NCI-H2029 treated with DMSO at 0.1 percent for 48 hours (cell line): ENCODE data around the gene UBALD1.
"Not testable (repeated sequence)": the region's sequence is repeated elsewhere in the genome, so short reads cannot be mapped to it uniquely, and the experiment has no call there.

Experiments used
- DNase-seq: peaks from one replicate; lab custom pipeline; 2025; lab: John Stamatoyannopoulos, UW

UBALD1 gene

DNA sequence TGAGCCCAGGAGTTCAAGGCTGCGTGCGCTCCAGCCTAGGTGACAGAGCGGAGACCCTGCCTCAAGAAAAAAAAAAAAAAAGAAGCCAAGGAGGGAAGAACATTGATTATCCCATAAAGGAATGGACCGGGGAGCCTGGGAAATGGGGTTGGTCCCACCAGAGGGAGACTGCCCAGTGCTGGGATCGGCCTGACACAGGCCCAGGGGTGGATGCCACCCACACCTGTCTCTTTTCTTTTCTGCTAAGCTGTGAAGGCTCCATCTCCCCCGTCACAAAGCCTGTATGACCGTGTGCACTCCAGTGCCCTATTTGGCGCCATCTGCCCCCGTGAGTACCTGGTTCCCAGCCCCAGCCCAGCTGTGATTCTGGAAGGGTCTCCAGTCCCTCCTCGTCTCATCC lies 15.7 kb downstream of the UBALD1 start:
- no peak for DNase-seq

DNA sequence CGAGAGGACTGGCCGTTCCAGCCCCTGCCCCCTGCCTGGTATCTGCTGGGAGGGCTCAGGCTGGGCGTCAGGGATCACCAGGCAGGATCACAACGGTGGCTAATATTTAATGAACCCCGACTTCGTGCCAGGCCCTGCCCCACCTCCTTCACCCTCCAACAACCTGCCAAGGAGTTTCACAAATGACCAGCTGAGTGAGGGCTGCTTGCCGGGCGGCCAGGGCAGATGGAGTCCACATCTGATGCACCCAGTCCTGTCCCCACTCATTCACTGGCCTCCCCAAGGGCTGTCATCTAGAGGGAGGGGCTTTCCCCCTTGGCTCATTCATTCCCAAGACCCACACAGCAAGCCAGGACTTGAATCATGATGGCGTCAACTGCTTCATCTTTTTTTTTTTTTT lies 17.5 kb downstream of the UBALD1 start:
- DNase-seq, result no peak

DNA sequence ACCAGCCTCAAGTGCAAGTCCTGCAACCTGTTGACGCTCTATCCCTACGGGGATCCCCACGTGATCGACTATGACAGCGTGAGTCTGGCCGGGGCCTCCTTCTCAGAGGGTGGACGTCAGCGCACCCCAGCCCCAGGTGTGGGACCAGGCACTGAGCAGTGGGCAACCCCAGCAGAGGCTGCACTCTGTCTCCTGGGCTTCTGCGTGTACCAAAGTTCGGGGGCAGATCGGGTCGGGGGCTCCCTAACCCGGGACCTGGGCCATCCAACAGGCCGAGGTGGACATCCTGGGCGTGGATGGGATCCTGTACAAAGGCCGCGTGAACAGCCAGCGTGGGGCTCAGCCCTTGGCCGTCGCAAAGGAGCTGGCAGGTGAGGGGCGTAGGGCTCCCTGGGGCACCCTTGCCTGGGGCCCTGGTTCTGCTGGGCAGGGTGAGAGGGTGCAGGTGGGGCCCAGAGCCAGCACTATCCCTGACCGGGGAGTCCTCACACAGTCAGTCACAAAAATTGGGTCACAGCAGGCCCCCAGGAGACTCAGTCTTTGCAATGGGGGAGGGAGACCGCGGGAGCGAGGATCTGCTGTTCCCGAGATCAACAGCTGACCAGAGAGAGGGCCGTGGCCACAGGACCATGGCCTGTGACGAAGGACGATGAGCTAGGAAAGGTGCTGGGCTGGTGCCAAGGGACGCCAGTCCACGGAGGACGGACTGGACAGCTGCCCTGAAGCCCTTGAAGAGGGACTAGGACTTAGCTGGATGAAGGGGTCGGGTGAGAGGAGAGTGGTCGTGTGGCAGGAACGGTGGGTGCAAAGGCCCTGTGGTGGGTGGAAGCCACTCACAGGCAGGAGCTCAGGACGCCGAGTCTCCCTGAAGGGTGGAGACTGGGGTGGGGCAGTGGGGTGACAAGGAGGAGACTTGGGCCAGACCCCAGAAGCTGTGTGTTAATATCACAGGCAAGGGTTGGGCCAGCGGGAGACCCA lies 20.0 kb downstream of the UBALD1 start:
- no peak for DNase-seq

DNA sequence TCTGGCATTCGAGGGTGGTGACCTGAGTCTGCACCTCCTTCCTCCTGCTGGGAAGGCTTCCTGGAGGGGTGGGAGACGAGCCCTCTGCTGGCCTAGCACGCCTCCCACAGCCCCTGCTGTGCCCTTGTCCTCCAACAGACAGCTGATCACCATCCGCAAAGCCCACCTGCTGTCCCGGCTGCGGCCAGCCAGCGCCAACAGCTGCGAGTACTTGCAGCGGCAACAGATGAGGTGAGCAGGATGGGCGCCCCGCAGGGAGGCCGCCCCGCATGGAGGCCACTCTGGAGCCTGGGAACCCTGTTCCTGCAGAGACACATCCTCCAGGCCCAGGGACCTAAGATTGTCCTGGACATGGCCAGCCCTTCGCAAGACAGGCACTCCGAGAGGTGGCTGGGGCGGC lies 21.6 kb downstream of the UBALD1 start:
- no peak for DNase-seq

DNA sequence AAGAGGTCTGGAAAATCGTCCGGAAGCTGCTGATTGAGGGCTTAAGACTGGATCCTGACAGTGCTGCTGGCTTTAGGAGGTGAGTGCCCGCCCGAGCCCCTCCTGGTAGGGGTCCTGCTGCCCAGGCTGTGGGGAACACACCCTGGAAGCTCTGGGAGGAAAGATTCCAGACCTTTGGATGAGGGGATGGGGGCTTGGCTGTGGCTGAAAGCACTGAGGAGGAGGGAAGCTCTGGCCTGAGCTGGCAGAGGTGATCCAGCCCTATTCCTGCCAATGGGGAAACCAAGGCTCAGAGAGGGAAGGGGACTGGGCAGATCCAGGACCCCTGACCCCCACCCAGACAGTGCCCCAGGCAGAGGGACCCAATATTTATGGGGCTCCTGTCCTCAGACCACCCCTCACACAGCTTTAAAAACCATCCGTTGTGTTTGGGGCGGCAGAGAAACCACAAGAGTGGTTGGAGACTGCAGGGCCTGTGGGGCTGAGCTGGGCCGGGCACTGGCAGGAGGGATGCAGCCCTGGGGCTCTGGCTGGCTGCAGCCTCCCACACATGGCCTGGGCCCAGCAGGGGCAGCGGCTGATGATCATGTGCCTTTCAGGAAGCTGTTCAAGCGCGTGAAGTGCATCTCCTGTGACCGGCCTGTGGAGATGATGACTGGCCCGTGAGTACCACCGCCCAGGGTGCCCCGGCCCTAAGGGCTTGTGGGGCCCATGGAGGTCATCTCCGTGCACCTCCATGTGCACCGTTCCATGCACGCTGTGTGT lies 22.8 kb downstream of the UBALD1 start:
- no peak for DNase-seq

DNA sequence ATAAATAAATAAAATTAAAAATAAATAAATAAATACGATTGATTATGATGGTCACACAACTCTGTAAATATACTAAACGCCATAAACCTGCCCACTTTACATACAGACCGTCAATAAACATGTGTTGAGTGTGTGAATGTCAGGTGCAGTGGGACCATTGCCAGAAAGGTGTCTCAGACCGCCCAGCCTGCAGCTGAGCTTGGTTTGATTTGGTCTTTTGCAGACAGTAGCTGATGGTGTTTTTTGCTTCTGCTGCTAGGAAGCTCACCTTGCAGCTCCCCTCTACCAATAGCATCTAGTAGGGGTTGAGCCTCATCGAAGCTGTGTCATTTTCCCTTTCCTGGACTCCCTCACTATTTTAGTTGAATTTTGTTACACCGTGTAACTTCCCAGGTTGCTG lies 23.5 kb downstream of the UBALD1 start:
- DNase-seq, result no peak

DNA sequence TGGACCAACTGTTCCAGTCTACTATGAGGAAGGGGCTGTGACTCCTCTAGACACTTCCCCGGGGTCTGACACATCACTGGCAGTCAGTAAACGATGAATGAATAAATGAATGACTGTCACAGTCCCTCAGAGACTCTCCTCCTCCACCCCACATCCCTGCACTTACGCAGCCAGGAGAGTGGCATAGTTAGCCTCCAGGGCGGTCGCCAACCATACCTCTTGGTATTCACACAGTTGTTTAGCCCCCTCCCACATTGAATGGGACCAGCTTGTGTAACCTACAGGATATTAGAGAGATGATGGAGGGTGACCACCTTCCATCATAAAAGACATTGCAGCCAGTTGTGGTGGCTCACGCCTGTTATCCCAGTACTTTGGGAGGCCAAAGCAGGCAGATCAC lies 25.7 kb downstream of the UBALD1 start:
- DNase-seq, result no peak

DNA sequence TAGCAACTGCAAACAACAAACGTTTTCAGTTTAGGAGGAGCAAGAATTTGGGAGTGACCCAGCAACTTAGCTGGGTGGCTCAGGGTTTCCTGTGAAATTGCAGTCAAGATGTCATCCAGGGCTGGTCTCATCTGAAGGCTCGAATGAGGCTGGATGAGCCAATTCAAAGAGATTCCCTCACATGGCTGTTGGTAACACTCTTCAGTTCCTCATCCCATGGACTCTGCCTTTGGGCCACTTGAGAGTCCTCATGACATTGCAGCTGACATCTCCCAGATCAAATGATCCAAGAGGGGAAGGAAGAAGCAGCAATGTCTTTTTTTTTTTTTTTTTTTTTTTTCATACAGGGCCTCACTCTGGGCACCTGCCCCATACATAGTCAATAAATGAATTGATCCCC lies 26.3 kb downstream of the UBALD1 start:
- no peak for DNase-seq

DNA sequence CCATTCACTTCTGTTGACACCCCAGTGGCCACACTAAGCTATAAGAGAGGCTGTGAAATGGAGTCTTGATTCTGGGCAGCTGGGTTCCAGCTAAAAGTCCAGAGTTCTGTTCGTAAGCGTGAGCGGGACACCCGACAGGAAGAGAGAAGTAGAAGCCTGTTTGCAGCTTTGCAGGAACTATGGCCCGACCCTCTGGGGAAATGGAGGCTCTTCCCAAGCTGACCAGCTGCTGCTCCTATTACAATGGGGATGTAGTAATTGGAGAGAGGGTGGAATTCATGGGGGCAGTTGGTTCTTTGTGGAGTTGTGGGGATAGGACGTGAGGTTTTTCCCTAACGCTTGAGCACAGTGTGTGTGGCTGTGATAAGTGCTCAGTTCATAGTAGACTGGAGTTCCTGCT lies 28.4 kb downstream of the UBALD1 start:
- DNase-seq, result no peak

DNA sequence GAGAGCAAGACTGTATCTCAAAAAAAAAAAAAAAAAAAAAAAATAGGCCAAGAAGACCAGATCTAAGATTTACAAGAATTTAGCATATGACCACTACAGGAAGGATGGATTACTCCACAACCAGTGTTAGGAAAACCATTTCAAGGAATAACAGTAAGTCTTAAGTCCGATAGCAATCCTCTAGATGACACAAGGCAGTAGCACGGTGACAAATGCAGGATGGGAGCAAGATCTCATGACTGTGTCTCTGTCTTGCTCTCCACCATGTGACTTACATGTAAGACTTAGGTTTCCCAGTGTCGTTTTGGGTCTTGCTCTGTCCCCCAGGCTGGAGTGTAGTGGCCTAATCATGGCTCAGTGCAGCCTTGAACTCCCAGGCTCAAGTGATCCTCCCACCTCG lies 30.8 kb downstream of the UBALD1 start:
- no peak for DNase-seq

DNA sequence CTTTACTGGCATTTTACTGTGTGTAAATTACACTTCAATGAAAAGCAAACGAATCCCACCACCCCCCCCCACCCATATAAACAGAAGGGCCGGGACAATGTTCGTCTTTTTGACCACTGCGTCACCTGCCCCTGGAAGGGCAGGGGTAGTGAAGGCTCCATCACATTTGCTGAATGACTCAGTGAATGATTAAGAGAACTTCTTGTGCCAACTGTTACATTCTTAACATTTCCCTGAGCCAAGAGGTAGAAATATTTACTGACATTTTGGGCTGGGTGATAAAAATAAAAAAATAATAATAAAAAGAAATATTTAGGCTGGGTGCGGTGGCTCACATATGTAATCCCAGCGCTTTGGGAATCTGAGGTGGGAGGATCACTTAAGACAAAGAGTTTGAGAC lies 34.4 kb downstream of the UBALD1 start:
- no peak for DNase-seq

DNA sequence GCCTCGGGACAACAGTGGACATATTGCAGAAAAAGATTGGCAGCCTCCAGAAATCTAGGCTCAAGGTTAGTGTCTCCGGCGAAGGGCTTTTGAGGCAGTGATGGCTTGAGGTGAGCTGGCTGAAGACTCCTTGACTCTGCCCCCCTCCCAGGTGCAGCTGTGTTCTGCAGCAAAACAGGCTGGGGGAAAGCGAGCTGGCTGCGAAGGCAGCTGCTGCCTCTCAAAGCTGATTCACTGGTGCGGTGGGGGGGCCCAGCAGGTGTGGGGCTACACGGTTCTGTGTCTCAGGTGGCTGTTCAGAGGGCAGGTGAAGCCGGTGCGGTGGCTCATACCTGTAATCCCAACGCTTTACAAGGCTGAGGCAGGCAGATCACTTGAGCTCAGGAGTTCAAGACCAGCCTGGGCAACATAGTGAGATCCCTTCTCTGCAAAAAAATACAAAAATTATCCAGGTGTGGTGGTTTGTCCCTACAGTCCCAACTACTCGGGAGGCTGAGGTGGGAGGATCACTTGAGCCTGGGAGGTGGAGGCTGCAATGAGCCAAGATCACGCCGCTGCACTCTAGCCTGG lies 35.6 kb downstream of the UBALD1 start:
- peak; percentile 44 for DNase-seq

DNA sequence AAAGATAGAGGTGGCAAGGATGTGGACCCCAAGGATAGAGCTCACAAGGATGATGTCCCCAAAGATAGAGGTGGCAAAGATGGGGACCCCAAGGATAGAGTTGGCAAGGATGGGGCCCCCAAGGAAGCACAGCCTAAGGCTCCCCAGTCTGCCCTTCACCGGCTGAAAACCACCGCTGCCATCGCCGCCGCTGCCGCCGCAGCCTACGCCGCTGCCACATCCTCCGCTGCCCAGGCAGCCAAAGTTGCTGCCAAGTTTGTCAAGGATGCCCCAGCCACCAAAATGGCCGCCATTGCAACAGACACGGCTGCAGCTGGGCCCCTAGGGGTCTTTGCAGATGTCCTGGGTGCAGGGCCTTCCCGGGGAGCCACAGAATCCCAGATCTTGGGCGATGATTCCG lies 38.7 kb downstream of the UBALD1 start:
- DNase-seq, result no peak

DNA sequence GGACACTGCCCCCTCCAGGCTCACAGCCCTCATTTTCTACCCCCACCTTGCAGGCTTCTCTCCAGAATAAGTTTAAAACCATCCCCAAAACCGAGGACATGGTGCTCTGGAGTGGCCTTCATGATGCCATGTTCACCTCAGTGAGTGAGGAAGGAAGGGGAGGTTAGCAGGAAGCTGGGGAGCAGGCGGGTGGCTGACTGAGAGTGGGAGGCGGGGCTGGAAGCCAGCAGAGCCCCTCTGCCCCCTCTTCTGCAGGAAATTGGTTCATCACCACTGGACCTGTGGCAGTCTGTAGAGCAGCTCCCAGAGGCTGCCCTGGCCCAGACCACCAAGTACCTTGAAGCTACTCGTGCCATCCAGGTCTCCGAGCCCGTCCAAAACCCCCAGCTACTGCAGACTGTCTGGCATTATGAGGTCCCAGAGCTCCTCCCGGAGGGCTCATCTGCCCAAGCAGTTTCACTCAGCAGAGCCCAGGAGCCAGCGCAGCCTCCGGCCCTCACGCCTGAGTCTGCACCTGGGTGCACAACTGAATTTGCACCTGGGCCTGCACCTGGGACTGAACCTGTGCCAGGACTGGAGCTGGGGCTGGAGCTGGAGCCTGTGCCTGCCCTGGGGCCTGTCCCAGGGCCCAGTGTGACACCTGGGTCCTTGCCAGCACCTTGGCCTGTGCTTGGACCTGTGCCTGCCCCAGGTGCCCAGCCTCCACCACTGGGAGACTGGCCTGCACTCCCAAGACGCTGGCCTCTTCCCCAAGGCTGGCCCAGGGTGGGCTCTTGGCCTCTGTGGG lies 39.6 kb downstream of the UBALD1 start:
- DNase-seq, result no peak

DNA sequence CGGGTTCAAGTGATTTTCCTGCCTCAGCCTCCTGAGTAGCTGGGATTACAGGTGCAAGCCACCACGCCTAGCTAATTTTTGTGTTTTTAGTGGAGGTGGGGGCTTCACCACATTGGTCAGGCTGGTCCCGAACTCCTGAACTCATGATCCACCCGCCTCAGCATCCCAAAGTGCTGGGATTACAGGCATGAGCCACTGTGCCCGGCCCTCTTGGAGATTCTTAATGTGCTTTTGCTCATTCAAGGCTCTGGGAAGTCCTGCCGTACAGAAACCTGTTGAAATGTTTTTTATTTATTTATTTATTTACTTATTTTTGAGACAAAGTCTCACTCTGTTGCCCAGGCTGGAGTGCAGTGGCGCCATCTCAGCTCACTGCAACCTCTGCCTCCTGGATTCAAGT lies 40.8 kb downstream of the UBALD1 start:
- not testable (repeated sequence) for DNase-seq

DNA sequence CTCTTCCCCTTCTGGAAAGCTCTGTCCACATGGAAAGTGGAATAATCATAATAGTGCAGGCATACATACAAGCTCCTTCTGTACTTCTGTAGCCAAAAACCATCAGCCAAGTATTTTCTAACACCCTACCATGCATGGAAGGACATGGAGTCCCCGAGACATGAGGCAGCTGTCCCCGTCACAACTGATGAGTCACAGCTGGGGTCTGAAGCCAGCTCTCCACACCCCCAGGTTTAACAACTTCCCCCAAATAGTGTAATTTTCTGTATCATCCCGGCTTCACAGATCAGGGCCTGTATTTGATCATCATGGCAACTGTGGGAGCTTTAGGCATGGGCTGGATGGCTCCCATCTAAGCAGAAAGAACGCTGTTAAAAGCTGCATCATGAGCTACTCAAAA lies 42.0 kb downstream of the UBALD1 start:
- DNase-seq, result no peak

DNA sequence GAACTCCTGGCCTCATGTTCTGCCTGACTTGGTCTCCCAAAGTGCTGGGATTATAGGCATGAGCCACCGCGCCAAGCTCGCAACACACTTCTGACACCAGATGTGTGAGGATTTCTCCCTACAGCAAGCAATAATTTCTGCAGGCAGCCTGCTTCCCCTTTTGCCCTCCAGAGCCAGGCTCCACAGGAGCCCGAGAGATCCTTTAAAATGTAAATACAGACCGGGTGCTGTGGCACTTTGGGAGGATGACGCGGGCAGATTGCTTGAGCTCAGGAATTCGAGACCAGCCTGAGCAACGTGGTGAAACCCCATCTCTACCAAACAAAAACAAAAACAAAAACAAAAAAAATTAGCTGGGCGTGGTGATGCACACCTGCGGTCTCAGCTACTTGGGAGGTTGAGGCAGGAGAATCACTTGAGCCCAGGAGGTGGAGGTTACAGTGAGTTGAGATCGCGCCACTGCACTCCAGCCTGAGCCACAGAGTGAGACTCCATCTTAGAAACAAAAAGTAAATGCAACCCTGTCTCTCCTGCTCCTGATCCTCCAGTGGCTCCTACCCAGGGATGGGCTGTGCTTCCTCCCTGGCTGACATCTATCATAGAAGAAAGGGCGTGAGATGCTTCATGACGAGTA lies 43.9 kb downstream of the UBALD1 start:
- no peak for DNase-seq

DNA sequence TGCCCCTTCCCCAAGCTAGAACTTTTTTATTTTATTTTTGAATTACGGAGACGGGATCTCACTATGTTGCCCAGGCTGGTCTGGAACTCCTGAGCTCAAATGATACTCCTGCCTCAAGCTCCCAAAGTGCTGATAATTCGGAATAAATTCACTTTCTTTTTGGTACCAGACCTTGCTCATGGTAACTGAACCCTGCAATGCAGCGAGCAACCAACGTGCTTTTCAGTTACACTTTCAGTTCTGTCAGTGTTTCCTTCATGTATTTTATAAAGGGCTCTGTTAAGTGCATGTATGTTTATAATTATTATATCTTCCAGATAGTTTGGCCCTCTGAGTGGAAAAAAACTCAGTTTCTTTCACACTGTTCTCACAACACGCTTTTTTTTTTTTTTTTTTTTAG lies 44.6 kb downstream of the UBALD1 start:
- no peak for DNase-seq

DNA sequence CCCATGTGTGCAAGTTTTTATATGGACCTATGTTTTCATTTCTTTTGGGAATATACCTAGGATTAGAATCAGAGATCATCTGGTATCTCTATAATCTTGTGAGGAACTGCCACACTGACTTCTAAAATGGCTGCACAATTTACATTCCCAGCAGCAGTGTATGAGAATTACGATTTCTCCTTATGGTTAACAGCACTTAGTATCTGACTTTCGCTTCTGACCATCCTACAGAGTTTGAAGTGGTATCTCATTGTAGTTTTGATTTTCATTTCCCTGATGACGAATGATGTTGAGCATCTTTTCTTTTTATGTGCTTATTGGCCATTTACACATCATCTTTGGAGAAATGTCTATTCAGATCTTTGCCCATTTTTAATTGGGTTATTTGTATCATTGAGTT lies 48.5 kb downstream of the UBALD1 start:
- no peak for DNase-seq

DNA sequence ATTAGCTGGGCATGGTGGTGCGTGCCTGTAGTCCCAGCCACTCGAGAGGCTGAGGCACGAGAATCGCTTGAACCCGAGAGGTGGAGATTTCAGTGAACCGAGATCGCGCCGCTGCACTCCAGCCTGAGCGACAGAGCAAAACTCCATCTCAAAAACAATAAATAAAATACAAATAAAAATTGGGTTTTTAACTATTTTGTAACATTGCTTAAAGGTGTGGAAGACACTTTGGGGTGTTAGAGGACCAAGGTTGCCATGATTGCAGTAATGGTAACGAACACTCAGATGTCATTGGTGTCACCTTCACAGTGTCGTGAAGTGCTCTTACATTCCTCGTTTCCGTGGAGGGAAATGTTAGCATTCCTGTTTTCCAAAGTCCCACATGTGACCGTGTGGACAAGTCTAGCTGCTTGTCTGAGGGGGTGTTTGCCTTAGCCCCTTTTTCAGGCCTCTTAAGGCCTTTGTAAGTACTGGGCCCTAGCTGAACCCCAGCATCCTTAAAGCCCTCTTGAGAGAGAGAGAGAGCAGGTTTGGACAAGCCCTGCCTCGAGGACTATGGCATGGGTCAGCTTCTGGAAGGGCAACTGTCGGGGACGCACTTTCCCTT lies 49.9 kb downstream of the UBALD1 start:
- DNase-seq, result no peak

DNA sequence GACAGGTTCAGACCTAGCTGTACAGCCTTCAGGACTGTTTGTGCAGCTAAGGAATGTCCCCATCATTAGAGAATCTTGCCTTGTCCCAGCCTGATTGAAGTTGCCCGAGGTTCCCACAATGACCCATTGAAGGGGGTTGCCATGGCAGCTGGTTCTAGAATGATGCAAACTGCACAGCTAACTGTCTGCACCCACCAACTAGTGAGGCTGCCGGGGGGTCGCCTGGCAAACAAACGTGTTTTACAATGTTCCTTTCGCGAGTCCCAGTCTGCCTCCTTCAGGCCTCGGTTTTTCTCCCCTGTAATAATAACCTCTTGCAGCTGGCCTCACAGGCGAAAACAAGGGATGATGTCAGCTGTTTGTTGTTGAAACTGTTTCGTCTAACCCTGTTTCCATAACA lies 53.1 kb downstream of the UBALD1 start:
- DNase-seq, result no peak
